HG03469 (cell line): ENCODE data around the gene SYT14.
"Not testable (repeated sequence)": the region's sequence is repeated elsewhere in the genome, so short reads cannot be mapped to it uniquely, and the experiment has no call there.

ENCODE experiments used
- ATAC-seq: cut with Tn5 transposase; IDR thresholded peaks from one replicate; pipeline ENCODE4 v1.9.1; 2021; ENCODE audit warnings: mild to moderate bottlenecking, moderate library complexity, moderate number of reproducible peaks; ENCODE audit not compliant: unreplicated experiment

SYT14 gene

DNA sequence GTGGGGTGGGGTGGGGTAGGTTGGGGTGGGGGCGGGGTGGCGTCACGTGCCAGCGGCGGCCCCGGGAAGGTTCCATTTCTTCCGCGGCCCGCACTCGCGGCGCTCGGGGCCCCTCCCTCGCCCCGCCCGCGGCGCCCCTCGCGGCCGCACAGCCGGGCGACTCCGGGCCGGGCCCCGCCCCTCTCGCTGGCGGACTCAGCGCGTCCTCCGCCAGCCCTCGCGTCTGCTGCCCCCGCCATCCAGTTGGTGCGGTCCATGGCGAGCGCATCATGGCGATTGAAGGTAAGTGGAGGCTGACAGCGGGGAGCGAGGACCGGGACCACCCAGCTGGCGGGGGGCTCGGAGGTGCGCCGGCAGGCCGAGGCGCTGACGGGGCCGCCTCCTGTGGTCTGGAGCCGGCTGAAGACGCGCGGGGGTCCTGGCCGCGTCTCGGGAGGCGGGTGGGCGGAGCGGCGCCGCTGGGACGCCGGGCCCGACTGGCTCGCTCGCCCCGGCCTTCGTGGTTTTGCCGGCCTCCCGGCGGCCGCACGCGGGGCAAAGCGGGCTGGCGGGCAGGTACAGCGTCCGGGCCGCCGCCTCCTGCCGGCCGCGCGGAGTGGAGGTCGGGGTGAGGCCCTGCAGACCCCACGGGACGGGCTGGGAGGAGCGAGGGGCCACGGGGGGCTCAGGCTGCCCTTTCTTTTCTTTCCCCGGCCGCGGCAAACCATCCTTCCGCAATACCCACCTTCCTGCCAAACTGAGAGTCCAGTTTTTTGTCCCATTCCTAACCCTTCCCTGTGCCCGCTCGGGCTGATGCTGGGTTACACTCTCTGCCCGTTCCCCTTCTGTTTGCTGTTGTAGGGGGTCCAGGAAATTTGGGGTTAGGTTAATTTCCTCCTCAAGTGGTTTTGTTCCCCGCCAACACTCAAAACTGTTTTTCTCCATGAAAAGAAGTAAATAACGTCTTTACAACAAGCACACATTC lies at the start of gene SYT14:
SYT14 (plus strand) TSS at position 222 of the 964 bp plus-strand sequence; CDS start at position 270, 48 bp downstream.
- no peak for ATAC-seq

DNA sequence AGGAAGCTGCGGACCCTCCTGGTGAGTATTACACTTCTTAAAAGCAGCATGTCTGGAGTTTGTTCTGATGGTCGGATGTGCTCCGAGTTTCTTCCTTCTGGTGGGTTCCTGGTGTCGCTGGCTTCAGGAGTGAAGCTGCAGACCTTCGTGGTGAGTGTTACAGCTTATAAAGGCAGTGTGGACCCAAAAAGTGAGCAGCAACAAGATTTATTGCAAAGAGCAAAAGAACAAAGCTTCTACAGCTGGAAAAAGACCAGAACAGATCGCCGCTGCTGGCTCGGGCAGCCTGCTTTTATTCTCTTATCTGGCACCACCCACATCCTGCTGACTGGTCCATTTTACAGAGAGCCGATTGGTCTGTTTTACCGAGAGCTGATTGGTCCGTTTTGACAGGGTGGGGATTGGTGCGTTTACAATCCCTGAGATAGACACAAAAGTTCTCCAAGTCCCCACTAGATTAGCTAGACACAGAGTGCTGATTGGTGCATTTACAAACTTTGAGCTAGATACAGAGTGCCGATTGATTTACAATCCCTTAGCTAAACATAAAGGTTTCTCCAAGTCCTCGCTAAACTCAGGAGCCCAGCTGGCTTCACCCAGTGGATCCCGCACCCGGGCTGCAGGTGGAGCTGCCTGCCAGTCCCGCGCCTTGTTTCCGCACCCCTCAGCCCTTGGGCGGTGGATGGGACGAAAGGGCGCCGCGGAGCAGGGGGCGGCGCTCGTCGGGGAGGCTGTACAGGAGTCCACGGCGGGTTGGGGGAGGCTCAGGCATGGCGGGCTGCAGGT lies 49.5 kb upstream of the SYT14 start:
- not testable (repeated sequence) for ATAC-seq

DNA sequence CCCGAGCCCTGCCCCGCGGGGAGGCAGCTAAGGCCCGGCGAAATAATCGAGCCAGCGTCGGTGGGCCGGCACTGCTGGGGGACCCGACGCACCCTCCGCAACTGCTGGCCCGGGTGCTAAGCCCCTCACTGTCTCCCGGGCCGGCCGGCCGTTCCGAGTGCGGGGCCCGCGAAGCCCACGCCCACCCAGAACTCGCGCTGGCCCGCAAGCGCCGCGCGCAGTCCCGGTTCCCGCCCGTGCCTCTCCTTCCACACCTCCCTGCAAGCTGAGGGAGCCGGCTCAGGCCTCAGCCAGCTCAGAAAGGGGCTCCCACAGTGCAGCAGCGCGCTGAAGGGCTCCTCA lies 49.0 kb upstream of the SYT14 start:
- no peak for ATAC-seq

DNA sequence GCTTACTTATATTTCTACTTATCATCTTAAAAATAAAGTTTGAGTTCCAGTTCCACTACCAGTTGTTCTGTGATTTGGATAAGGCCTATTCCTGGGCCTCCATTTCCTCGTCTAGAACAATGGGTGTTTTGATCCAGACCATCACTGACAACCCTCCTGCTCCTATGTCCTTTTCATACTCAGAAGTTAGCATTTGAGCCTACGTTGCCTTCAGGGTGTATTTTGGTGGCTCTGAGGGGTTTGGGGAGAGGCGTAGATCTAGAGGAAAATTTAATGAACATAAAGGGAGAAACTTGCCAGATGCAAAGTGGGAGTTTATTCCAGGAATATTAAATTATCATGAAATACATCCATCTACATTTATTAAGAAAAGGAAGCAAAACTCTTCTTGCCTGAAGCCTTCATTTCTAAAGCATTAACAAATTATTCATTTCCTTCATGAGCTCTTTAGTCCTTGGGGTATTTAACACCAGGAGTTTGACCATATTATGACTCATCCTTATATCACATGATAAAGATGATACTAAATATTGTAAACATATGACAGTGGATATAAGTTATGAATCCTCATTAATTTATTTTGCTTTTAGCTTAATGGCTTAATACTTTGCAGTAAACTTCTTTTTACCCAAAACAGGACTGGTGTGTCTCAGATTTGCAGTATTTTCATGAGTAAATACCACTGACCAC lies 47.2 kb upstream of the SYT14 start:
- ATAC-seq: no peak

DNA sequence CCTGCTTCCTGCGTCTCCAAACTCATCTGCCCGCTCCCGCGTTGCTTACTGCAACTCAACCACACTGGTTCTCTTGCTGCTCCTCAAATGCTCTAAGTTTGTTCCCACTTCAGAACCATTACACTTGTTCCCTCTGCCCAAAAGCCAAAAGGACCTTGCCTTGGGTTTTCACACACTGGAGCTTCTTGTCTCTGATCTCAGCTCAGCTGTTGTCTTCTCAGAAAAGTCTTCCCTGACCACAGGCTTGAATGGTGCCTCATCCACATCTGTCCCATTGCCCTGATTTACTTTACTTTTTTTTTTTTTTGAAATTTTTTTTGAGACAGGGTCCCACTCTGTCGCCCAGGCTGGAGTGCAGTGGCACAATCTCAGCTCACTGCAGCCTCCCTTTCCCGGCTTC lies 44.3 kb upstream of the SYT14 start:
- ATAC-seq: no peak

DNA sequence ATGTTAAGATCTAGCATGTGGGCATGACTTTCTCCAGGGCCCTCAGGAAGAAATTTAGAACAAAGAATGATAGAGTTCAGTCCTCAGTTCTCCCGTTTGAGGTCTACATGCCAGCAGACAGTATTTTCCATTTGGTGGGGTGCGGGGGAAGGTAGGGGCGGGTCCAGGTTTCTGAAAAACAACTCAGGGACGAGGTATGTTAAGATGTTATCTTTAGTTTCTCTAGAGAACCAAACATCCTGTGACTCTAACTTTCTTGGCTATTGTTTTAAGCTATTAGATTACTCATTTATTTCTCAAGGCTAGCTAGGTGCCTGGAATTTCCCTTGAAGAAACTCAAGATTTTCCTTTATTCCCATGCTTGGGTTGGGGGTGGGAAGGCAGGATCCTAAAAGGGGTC lies 42.3 kb upstream of the SYT14 start:
- no peak for ATAC-seq

DNA sequence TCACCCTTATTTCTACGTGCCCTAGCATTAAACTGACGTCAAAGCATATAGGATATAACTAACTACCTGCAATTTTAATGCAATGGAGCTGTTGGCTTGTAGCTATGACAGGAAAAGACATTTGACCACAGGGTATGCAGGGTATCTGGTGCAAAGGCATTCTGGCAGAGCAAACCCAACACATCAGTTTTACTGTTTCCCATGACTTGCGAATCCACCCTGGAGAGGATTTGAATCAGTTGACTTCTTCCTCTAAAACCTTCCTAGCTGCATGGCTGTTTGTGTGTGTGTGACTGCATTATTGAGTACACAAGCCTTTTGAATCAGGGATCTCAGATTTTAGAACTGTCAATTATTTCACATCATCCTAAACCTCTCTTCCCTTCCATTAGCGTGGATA lies 41.7 kb upstream of the SYT14 start:
- ATAC-seq: no peak

DNA sequence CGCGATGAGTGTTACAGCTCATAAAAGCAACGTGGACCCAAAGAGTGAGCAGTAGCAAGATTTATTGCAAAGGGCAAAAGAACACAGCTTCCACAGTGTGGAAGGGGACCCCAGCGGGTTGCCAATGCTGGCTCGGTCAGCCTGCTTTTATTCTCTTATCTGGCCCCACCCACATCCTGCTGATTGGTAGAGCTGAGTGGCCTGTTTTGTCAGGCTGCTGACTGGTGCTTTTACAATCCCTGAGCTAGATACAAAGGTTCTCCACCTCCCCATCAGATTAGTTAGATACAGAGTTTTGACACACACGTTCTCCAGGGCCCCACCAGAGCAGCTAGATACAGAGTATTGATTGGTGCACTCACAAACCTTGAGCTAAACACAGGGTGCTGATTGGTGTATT lies 39.7 kb upstream of the SYT14 start:
- ATAC-seq: not testable (repeated sequence)

DNA sequence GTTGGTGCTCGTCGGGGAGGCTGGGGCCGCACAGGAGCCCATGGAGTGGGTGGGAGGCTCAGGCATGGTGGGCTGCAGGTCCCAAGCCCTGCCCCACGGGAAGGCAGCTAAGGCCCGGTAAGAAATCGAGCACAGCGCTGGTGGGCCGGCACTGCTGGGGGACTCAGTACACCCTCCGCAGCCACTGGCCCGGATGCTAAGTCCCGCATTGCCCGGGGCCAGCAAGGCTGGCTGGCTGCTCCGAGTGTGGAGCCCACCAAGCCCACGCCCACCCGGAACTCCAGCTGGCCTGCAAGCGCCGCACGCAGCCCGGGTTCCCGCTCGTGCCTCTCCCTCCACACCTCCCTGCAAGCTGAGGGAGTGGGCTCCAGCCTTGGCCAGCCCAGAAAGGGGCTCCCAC lies 39.2 kb upstream of the SYT14 start:
- ATAC-seq: not testable (repeated sequence)

DNA sequence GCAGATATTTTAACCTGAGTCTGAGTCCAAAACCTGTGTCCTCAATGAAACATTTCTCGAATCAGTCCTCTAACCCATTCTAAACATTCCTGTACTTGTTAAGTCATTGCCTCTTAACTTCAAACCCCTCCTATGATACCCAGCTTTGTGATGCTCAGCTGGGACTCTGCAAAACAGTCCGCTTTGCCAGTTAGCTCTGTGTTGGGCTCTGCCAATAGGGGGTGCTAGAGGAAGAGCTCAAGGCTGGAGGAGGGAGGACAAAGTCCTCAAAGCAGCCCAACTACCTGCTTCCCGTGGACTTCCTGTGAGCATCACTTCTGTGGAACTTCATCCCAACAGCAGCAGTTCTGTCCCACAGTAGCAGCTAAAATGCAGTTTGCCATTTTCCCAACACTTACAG lies 38.1 kb upstream of the SYT14 start:
- no peak for ATAC-seq

DNA sequence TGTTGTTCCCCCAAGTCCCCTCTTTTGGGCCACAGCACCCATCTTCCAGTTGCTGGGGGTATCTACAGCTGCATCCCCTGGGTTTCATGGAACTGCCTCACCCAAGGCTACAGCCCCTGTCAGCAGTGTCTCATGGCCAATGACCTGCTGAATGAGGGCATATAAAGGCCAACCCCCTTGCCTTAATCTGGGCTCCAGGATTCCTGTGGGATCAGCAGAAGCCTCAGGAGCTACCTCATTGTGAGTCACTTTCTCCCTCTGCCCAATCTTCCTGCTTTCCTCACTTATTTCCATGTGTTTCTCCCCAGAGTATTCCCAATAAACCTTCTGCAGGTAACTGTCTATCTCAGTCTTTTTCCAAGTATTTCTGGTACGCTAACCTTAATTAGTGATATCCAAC lies 37.3 kb upstream of the SYT14 start:
- ATAC-seq: no peak

DNA sequence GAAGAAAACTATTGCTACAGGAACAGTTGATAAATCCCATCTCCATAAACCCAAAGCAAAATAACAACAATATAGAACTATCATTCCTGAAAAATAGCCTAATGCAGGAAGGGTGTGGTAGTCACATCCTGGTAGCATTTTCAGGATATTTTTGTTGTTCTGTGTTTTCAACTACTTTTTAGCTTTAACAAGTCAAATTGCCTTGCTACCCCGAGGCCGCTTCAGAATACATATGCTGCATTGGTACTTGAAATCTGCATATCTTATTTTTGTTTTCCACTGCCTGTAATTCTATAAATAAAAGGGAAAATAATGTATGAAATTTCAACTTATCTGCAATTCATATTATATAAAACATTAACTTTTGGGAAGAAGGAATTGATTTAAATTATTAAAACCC lies 36.8 kb upstream of the SYT14 start:
- no peak for ATAC-seq

DNA sequence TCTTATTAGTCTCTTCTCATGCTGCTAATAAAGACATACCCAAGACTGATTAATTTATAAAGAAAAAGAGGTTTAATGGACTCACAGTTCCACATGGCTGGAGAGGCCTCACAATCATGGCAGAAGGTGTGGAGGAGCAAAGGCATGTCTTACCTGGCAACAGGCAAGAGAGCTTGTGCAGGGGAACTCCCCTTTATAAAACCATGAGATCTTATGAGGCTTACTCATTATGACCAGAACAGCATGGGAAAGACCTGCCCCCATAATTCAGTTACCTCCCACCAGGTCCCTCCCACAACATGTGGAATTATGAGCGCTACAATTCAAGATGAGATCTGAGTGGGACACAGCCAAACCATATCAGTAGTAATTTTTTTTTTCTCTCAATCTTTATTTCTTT lies 33.2 kb upstream of the SYT14 start:
- not testable (repeated sequence) for ATAC-seq

DNA sequence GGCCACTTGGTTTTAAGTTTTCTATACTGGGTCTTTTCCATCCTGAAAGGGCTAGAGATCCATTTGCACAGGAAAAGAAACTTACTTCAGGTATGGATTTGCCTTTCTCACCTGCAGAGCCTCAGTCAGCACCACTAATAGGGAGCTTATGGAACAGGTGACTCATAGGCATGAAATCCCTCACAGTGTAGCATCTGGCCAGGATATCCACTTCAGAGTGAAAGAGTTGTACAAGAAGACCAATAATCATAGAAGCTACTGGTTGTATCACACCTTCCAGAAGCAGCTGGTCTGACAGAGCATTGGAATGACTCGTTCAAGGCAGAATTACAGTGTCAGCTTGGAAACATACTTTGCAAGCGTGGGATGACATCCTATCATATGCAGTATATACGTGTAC lies 26.3 kb upstream of the SYT14 start:
- no peak for ATAC-seq

DNA sequence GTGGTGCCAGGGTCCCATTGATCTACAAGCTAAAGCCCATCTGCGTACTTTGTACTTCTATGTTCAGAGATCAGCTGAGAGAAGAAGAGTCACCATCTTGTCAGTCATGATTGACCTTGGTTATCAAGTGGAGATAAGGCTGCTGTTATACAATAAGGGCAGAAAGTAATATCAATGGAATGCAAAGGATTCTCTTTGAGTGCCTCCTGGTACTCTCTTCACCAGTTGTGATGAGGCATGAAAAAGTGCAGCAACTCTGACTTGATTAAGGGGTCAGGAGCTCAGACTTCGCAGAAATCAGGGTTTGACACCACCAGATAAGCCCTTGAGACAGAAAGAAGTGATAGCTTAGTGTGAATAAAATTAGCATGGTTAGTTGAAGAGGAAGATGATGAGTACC lies 25.7 kb upstream of the SYT14 start:
- no peak for ATAC-seq

DNA sequence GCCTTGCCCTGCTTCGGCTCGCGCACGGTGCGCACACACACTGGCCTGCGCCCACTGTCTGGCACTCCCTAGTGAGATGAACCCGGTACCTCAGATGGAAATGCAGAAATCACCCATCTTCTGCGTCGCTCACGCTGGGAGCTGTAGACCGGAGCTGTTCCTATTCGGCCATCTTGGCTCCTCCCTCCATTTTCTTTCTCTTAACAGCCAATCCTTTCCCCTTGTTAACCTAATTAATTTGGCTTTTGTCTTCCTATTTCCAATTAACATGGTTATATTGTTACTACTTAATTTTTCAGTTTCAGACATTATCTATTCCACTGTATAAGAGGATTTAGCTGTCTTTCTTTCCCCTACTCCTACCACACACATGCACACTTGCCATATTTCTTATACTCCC lies 18.4 kb upstream of the SYT14 start:
- ATAC-seq: not testable (repeated sequence)

DNA sequence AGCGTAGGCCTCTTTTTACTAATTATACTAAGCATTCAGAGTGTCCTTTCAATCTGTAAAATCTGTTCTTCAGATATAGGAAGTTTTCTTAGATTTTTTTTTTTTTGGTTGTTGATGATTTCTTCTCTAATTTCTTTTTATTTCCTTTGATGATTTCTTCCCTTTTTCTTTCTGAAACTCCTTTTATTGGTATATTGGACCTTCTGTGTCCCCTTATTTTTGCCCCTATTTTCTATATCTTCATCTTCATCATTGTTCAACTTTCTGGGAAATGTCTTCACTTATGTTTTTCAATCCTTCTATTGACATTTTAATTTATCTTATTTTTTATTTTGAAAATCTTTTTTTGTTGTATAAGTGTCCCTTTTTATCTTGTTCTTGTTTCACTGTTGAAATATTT lies 17.2 kb upstream of the SYT14 start:
- no peak for ATAC-seq

DNA sequence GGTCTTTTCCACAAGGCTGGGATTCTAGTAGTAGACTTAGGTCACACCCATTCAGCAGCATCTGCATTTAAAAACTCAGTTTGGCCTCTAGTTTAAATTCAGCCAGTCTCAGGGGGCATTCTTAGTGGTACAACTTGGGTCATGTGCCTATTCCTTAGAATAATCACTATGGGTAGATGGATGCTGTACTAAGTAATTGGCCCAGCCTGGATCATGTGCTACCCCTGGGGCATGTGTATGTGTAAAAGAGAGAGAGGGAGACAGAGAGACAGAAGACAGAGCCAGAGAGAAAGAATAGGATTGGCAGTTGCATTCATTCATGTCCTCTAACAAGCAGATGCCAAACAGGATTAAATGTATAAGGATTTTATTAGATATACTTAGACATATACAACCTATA lies 13.6 kb upstream of the SYT14 start:
- no peak for ATAC-seq

DNA sequence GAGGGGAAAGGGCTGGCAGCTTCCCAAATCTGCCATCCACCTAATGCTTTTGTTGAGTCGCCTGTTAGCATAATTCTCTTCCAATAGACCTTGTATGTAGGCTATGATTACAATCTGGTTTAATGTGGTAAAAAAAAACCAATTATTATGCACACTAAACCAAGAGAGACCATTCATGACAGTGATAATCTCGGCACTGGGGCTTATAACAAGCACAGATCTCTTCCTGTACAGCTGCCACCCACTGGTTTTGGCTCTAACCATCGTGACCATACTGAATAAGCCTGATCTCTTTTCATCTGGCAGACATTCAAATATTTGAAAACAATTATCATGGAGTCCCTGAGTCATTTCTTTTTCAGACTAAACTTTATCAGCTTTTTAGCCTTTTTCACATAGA lies 12.0 kb upstream of the SYT14 start:
- no peak for ATAC-seq

DNA sequence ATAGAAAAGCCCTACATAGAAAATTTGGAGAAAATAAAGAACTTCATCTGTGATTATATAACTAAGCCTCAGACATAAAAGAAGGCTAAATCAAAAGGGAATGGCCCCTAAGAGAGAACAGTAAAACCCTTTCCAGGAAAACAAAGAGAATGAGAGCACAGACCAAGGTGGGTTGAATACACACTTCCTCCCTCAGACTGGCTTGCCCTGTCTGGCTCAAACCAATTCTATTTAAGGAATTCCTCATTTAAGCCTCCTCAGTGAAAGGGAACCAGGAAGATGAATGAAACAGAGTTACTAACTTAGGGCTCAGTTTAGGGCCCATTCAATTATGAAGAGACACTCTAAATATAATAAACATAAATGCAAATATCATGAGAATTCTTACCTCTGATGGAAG lies 10.6 kb upstream of the SYT14 start:
- ATAC-seq: no peak

DNA sequence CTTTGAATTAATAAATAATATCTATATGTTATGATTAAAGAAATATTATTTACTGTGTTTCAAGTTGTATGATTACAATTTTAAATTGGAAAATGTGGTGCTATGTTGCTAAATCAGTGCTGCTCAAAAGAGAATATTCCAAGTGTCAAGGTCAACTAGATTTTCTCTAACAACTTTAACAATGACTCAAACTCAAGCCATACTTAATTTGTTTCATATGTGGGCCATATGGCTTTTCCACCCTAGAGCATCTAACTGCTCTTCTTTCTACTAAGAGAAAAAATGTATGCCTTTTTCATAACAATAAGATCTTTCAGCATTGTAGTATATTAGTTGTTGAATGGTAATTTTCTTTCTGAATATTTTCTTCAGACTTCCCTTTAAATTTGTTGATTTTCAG lies 8.3 kb upstream of the SYT14 start:
- ATAC-seq: no peak

DNA sequence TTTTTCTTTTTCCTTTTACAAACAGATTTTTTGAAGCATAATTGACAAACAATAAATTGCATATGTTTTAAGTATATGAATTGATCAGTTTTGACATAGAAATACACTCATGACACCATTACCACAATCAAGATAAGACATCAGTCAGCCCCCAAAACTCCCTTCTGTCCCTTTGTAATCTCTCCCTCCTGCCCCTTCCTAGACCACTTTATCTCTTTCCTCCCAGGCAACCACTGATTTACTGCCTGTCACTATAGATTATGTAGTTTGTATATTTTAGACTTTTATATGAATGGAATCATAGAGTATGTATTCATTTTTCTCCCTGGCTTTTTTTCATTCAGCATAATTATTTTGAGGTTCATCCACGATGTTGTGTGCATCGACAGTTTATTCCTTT lies 6.9 kb upstream of the SYT14 start:
- no peak for ATAC-seq
